Stimulated activated CD4-positive, alpha-beta T cell treated with anti-CD3 and anti-CD28 coated beads, Interleukin-12 subunit alpha, Interleukin-12 subunit beta, amount 100 ng/mL, for 48 hours (primary cell): Measurements from ENCODE around the gene PPP6C.

Source experiments
- DNase-seq, 3 donors: peaks; one replicate each; pipeline ENCODE4 v3.0.0-alpha.2; 2020; ENCODE audit warnings: low read depth in 2 of 3, low spot score in 1 of 3

PPP6C gene

DNA sequence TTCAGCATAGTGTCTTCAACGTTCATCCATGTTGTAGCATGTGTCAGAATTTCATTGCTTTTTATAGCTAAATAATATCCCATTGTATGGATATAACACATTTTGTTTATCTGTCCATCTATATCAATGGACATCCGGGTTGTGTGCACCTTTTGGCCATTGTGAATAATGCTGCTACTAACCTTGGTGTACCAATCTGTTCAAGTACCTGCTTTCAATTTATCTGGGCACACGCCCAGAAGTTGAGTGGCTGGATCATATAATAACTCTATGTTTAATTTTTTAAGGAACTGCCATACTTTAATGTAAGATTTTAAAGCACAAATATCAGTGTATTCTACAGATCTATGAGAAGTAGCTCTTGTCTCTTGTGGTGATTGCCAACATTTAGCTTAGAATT lies 89.8 kb downstream of the PPP6C start:
- no peak for DNase-seq
